ENCODE results near the gene MAFF. TPM values are rescaled to one million over a fixed set of nuclear protein-coding genes. Genes with fewer than 3 reads are reported as not detected.

The MAFF gene
- total and polyA plus RNA-seq, 9 of the 15 experiments (the other 6 are each of a cell fraction or from before 2014, with no cell fraction given) = 0.51 to 8.0 (median 5.4) TPM

DNA sequence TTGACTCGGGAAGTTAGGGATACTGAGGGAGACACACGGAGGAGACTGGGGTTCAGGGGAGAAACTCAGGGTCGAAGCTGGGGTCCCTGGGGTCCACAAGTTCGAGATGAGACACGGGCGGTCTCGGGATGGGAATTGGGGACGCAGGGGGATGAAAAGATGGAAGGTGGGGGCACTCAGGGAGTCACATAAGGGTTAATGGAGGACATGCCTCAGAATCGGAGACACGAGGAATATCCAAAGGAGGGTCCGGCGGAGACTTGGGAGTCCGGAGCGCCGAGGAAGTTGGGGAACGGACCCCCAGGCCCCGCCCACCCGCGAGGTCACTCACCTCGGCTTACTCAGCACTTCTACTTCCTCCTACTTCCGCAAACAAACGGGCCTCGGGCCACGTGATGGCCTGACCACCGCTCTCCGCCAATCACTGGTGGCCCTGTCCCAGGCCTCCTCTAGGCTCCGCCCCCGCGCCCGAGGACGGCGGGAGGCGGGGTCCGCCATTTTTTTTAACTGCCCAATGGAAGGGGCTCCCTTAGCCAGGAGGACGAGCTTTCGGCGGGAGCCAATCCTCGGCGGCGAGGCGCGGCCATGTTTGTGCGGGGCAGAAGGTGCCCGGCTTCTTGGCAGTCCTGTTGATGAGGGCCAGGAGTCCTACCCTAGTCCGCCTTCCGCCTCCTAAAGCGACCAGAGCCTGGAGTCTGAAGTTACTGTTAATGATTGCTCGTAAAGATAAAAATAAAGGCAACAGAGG, 20.2 kb upstream of the MAFF start, which contains the start of gene PLA2G6 (continued):
- TF ChIP-seq MIER1 (IDR thresholded peaks at IDR 0.05; ENCODE audit: low read depth) (no peak), ZNF76 (CRISPR knock-in tag; IDR thresholded peaks at IDR 0.05; ENCODE audit: borderline replicate concordance) (no peak), PPARD (CRISPR knock-in tag; IDR thresholded peaks at IDR 0.05) (no peak), ZNF778 (CRISPR knock-in tag; IDR thresholded peaks at IDR 0.05) (no peak), POLR2A (conservative IDR thresholded peaks at IDR 0.05) (peak; percentile 73), MCM2 (IDR thresholded peaks at IDR 0.05; ENCODE audit: low read depth) (no peak), HNRNPL (IDR thresholded peaks at IDR 0.05; ENCODE audit: low read depth, low read length) (no peak), MAZ (CRISPR knock-in tag; conservative IDR thresholded peaks at IDR 0.05 in 1 of 2, IDR thresholded peaks at IDR 0.05 in 1 of 2) (peak in 1 of 2 experiments; percentile 50; a peak in 1 of 4 replicates), NR3C1 (CRISPR knock-in tag; IDR thresholded peaks at IDR 0.05) (no peak), JUND (IDR thresholded peaks at IDR 0.05; ENCODE audit: borderline replicate concordance, low read depth, low read length) (peak; percentile 19; the same call in 1 of the 2 replicates), JUND (tag; IDR thresholded peaks at IDR 0.05; ENCODE audit: borderline replicate concordance, low read depth, low read length) (no peak; the same call in 2 of the 3 replicates), NRF1 (conservative IDR thresholded peaks at IDR 0.05 in 1 of 2, IDR thresholded peaks at IDR 0.05 in 1 of 2) (peak in 1 of 2 experiments; percentile 40; a peak in 1 of 4 replicates)
- TF ChIP-seq, protein P1, sequence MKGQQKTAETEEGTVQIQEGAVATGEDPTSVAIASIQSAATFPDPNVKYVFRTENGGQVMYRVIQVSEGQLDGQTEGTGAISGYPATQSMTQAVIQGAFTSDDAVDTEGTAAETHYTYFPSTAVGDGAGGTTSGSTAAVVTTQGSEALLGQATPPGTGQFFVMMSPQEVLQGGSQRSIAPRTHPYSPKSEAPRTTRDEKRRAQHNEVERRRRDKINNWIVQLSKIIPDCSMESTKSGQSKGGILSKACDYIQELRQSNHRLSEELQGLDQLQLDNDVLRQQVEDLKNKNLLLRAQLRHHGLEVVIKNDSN (CRISPR knock-in tag; IDR thresholded peaks at IDR 0.05) = peak; percentile 96
- TF ChIP-seq, protein P2, sequence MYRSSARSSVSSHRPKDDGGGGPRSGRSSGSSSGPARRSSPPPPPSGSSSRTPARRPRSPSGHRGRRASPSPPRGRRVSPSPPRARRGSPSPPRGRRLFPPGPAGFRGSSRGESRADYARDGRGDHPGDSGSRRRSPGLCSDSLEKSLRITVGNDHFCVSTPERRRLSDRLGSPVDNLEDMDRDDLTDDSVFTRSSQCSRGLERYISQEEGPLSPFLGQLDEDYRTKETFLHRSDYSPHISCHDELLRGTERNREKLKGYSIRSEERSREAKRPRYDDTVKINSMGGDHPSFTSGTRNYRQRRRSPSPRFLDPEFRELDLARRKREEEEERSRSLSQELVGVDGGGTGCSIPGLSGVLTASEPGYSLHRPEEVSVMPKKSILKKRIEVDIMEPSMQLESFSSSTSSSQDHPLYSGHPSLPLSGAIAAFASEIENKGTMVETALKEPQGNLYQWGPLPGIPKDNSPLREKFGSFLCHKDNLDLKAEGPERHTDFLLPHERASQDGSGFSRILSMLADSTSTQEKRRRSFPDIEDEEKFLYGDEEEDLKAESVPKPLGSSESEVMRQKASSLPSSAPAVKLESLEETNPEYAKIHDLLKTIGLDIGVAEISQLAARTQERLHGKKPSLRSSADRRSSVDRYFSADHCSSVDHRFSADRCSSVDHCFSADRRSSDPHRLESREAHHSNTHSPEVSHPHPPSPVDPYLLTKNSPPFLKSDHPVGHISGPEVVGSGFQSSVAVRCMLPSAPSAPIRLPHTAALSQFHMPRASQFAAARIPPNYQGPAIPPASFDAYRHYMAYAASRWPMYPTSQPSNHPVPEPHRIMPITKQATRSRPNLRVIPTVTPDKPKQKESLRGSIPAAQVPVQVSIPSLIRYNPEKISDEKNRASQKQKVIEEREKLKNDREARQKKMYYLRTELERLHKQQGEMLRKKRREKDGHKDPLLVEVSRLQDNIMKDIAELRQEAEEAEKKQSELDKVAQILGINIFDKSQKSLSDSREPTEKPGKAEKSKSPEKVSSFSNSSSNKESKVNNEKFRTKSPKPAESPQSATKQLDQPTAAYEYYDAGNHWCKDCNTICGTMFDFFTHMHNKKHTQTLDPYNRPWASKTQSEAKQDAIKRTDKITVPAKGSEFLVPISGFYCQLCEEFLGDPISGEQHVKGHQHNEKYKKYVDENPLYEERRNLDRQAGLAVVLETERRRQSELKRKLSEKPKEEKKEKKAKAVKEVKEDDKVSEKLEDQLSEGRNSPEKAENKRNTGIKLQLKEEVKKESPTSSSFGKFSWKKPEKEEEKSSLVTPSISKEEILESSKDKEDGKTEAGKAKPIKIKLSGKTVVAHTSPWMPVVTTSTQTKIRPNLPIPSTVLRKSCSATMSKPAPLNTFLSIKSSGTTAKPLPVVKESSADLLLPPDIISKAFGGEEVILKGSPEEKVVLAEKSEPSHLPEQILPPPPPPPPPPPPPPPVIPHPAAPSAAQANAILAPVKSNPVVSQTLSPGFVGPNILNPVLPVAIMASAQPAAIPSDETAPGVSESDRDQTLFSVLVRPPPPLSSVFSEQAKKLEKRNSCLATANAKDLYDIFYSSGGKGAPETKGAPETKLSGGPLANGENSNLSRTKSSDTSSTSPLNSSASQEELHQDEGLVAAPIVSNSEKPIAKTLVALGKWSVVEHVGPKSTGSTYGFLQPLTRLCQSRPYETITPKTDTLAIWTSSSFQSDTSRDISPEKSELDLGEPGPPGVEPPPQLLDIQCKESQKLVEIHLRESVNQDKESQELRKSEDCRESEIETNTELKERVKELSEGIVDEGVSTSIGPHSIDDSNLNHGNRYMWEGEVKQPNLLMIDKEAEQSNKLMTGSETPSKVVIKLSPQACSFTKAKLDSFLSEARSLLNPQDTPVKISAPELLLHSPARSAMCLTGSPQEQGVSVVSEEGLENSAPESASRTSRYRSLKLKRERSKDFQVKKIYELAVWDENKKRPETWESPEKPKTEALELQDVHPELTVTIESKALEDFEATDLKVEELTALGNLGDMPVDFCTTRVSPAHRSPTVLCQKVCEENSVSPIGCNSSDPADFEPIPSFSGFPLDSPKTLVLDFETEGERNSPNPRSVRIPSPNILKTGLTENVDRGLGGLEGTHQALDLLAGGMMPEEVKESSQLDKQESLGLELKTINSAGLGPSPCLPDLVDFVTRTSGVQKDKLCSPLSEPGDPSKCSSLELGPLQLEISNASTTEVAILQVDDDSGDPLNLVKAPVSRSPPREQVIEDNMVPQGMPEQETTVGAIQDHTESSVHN (IDR thresholded peaks at IDR 0.05; ENCODE audit: borderline replicate concordance in 1 of 2, low read depth in 1 of 2) = no peak
- TF ChIP-seq, protein P3, sequence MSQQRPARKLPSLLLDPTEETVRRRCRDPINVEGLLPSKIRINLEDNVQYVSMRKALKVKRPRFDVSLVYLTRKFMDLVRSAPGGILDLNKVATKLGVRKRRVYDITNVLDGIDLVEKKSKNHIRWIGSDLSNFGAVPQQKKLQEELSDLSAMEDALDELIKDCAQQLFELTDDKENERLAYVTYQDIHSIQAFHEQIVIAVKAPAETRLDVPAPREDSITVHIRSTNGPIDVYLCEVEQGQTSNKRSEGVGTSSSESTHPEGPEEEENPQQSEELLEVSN (IDR thresholded peaks at IDR 0.05; ENCODE audit: borderline replicate concordance in 1 of 2, extremely low read depth in 1 of 2, insufficient read depth in 1 of 2, insufficient read length in 1 of 2, low read depth in 1 of 2, low read length in 1 of 2, poor library complexity in 1 of 2, severe bottlenecking in 1 of 2) = peak in 1 of 2 experiments; percentile 6
- TF ChIP-seq, protein P4, sequence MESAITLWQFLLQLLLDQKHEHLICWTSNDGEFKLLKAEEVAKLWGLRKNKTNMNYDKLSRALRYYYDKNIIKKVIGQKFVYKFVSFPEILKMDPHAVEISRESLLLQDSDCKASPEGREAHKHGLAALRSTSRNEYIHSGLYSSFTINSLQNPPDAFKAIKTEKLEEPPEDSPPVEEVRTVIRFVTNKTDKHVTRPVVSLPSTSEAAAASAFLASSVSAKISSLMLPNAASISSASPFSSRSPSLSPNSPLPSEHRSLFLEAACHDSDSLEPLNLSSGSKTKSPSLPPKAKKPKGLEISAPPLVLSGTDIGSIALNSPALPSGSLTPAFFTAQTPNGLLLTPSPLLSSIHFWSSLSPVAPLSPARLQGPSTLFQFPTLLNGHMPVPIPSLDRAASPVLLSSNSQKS (CRISPR knock-in tag; IDR thresholded peaks at IDR 0.05) = no peak
